GM20431 (cell line): ENCODE results near the gene TLE2.
"Not testable (repeated sequence)": the region's sequence is repeated elsewhere in the genome, so short reads cannot be mapped to it uniquely, and the experiment has no call there.

Source experiments
- in situ Hi-C: fragments of 300-500 bp; cut with MseI, MboI; formaldehyde crosslinking; loops from one replicate; pipeline ENCODE4 v1.15.0; 2020; ENCODE audit warnings: low sequenced_read_pairs; ENCODE audit not compliant: unreplicated experiment

Gene TLE2

GRCh38 chr19:3017923-3018322 lies 11.2 kb downstream of the TLE2 start:
- in situ Hi-C loops = no loop called here

GRCh38 chr19:3015126-3016057 lies 13.7 kb downstream of the TLE2 start:
- in situ Hi-C loops = no loop called here

GRCh38 chr19:3014135-3014534 lies 14.9 kb downstream of the TLE2 start:
- in situ Hi-C loops = no loop called here

DNA sequence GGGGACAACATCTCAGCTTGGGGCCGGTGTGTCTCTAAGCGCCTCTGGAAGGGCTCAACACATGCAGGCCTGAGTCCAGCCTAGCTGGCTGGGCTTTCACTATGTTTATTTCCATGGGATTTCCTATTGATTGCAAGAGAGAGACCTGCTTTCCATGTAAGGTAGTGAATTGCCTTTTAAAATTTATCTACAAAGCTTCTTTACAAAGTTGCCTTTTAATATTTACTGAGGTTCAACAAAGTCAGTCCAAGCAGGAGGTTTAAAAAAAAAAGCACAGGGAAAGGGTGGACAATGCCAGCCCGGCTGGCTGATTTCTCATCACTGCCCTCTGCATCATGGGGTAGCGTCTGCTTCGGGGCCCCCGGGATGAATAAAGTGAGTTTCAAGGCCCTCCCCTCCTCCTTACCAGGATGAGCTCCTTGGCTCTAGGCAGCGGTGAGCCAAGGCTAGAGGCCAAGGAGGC lies 15.8 kb downstream of the TLE2 start:
- in situ Hi-C loops = no loop called here

DNA sequence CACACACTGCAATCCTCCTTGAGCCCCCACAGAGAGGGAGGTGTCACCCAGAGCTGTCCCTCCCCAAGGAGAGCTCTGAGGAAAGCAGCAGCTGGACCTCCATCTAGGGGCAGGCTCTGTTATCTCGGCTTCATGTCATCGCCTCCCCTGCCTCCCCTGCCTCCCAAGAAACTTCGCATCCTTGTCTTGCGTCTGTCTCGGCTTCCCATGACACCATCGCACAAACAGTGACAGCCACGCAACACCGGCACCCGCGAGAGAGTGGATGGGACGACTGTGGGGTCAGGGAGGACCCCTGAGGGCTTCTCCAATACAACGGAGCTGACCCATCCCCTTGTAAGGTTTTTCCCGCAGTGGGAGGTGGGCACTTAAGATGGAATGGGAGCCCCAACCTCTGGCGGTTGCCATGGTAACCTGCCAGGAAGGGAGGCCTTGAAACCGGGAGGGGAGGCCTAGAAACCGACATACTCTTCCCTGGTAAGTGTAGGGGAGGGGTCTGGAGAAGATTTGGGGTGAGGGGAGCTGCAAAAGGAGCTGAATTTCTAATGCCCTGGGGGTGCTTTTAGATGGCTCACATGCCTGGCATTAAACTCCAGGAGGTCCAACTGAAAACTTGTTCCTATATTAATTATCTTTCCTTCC lies 16.3 kb downstream of the TLE2 start:
- in situ Hi-C loops = no loop called here

GRCh38 chr19:3012059-3012458 lies 17.0 kb downstream of the TLE2 start:
- in situ Hi-C loops = not testable (repeated sequence)

- in situ Hi-C loops = no loop called here
Measured at GRCh38 chr19:3010871-3011270, 18.2 kb downstream of the TLE2 start.

- in situ Hi-C loops = no loop called here
Measured at GRCh38 chr19:3008994-3009393, 20.1 kb downstream of the TLE2 start.

GRCh38 chr19:3007975-3008374 lies 21.1 kb downstream of the TLE2 start:
- in situ Hi-C loops = no loop called here

GRCh38 chr19:3006075-3006767 lies 22.9 kb downstream of the TLE2 start:
- in situ Hi-C loops = no loop called here

DNA sequence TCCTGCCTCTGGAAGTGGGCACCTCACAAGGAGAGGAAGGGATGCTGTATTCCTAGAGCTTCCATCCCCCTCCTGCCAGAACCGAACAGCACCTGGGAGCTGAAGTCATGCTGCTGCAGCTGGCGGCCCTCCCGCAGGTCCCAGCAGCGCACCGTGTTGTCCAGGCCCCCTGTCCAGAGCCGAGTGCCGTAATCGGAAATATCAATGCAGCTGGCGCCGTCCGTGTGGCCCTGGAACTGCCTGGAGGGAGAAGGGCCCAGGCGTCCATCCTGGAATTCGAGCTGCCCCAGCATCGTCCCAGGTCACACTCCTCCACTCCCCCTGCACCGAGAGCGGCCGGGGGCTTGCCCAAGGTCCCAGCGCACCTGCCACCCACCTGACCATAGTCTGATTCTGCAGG lies 23.7 kb downstream of the TLE2 start:
- in situ Hi-C loops = no loop called here

DNA sequence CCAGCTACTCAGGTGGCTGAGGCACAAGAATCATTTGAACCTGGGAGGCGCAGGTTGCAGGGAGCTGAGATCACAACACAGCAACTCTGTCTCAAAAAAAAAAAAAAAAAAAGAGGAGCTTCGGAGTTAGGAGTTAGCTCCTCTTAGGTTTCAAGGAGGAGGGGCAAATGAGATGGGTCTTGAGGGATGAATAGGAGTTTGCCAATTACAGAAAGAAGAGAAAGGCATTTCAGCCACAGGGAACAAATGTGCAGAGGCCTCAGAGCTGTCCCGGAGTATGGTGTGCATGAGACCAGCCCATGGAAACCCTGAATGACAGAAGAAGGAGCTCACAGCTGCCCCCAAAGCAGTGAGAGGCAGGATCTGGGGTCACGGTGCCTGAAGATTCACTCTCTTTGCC lies 24.6 kb downstream of the TLE2 start:
- in situ Hi-C loops = no loop called here

GRCh38 chr19:3003046-3003445 lies 26.0 kb downstream of the TLE2 start:
- in situ Hi-C loops = no loop called here

DNA sequence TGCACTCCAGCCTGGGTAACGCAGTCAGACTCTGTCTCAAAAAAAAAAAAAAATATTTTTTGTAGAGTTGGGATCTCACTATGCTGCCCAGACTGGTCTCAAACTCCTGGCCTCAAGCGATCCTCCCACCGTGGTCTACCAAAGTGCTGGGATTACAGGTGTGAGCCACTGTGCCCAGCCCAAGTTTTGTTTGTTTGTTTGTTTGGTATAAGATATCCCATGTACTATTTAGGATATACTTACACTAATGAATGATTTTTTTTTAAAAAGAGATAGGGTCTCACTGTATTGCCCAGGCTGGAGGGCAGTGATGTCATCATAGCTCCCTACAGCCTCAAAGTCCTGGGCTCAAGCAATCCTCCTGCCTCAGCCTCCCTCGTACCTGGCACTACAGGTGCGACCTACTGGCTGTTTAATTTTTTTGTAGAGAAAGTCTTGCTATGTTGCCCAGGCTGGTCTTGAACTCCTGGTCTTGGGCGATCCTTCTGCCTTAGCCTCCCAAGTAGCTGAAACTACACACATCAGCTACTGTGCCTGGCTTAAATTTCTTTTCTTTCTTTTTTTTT lies 27.8 kb downstream of the TLE2 start:
- in situ Hi-C loops = no loop called here

- in situ Hi-C loops = no loop called here
Measured at GRCh38 chr19:2998642-2999041, 30.4 kb downstream of the TLE2 start.

DNA sequence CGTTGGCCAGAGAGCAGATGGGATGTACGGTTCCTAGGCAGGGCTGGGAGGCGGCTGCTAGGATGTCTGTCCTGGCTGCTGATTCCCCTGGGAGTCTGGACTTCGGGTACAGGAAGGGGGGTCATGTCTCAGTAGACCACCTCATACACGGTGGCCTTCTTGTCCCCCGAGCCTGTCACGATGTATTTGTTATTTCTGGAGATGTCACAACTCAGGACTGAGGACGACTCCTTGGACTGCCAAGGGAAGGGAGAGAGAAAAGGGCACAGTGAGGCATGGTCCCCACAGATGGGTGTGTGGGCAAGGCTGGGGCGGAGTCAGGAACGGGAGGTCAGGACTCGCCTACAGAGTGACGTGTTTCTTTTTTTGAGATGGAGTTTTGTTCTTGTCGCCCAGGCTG lies 31.4 kb downstream of the TLE2 start:
- in situ Hi-C loops = no loop called here

- in situ Hi-C loops = no loop called here
Measured at GRCh38 chr19:2994588-2995131, 34.4 kb downstream of the TLE2 start.

DNA sequence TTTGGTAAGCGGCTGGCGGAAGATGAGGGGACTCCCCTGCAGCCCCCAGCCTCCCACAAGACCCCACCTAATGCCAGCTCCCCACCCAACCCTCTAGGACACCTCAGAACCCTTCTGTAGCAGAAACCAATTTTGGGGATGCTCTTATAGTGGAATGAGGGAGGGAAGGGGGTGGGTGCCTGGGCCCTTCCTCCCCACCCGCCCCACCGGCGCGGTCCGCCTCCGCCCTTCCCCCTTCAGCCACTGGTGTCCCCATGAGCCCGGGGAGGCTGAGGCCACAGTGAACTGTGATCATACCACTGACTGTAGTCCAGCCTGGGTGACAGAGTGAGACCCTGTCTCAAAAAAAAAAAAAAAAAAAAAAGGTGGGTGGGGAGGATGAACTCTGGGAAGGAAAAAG lies 35.5 kb downstream of the TLE2 start:
- in situ Hi-C loops = no loop called here

DNA sequence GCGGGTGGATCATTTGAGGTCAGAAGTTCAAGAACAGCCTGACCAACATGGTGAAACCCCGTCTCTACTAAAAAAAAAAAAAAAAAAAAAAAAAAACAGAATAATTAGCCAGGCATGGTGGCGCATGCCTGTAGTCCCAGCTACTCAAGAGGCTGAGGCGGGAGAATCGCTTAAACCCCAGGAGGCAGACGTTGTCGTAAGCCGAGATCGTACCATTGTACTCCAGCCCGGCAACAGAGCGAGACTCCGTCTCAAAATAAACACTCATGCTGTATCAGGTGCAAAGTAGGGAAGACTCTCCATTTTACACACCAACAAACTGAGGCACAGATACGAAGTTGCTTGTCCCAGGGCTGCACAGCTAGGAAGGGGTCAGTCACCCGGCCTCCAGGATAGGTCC lies 36.1 kb downstream of the TLE2 start:
- in situ Hi-C loops = no loop called here

DNA sequence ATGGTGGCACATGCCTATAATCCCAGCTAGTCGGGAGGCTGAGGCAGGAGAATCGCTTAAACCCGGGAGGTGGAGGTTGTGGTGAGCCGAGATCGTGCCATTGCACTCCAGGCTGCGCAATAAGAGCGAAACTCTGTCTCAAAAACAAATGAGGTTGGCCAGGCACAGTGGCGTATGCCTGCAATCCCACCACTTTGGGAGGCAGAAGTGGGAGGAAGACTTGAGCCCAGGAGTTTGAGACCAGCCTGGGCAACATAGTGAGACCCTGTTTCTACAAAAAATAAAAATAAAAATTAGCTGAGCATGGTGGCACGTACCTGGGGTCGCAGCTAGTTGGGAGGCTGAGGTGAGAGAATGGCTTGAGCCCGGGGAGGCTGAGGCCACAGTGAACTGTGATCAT lies 36.7 kb downstream of the TLE2 start:
- in situ Hi-C loops = not testable (repeated sequence)
